ENCODE results near the gene HINT3. TPM values are rescaled to one million over a fixed set of nuclear protein-coding genes. Genes with fewer than 3 reads are reported as not detected.
A peak's percentile ranks its signal among the peaks of the same experiment; 100 is the strongest.

Gene HINT3
- polyA plus RNA-seq, 2 donors, result 2.8 to 10.1 TPM

DNA sequence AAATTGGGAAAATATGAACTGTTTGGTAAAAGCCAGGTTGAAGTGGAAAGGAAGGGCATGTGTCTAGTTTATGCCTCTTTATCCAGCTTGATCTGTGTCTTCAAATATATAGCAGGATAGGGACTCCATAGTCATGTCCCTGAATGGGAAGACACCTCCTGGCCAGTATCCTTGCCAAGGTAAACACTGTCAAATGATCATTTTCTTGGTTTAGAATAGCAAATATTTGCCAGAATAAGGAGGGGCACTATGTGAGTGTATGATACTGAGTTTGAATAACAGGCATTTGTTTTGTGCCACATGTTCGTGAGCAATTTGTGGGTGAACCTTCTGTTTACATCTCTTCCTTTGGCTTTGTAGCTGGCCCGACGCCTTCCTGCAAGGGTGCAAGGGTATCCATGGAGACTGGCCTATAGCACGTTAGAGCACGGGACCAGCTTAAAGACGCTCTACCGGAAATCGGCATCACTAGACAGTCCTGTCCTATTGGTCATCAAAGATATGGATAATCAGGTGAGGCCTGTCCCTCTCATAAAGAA lies 34.2 kb upstream of the HINT3 start:
- no peaks in the 10 kb centered on the region for H3K27me3 ChIP-seq (ENCODE audit: control insufficient read depth in 1 of 2, insufficient read depth in 2 of 2, low read length in 2 of 2)
- H3K4me3 ChIP-seq (ENCODE audit: low read depth in 1 of 2, low read length in 2 of 2), result peak overlapping the region in 1 of 2 donors; percentile 19
- WGBS, 2 donors, result 66 to 71% methylated on average over 8 of the region's 8 CpGs
- no peaks in the 10 kb centered on the region for H3K9me3 ChIP-seq (ENCODE audit: control insufficient read depth in 2 of 2, insufficient read depth in 1 of 2, low read depth in 1 of 2, low read length in 1 of 2)
- H3K36me3 ChIP-seq (ENCODE audit: control insufficient read depth in 2 of 2, insufficient read depth in 2 of 2, low read length in 1 of 2), result peaks cover 0 to 6% of the 10 kb centered on the region in 2 donors
- no peak overlapping the region for H3K27ac ChIP-seq (ENCODE audit: low read depth in 2 of 2, low read length in 1 of 2)
- peaks cover 3 to 7% of the 10 kb centered on the region in 2 donors for H3K4me1 ChIP-seq (ENCODE audit: control insufficient read depth in 2 of 2, insufficient read depth in 2 of 2, low read length in 1 of 2)

GRCh38 chr6:125923366-125923877 lies 33.1 kb upstream of the HINT3 start:
- no peak overlapping the region for H3K27ac ChIP-seq (ENCODE audit: low read depth in 2 of 2, low read length in 1 of 2)
- WGBS, 2 donors, result 44 to 49% methylated on average over 4 of the region's 4 CpGs
- H3K9me3 ChIP-seq (ENCODE audit: control insufficient read depth in 2 of 2, insufficient read depth in 1 of 2, low read depth in 1 of 2, low read length in 1 of 2), result no peaks in the 10 kb centered on the region
- H3K4me1 ChIP-seq (ENCODE audit: control insufficient read depth in 2 of 2, insufficient read depth in 2 of 2, low read length in 1 of 2), result peaks cover 3 to 7% of the 10 kb centered on the region in 2 donors
- H3K27me3 ChIP-seq (ENCODE audit: control insufficient read depth in 1 of 2, insufficient read depth in 2 of 2, low read length in 2 of 2), result no peaks in the 10 kb centered on the region
- H3K36me3 ChIP-seq (ENCODE audit: control insufficient read depth in 2 of 2, insufficient read depth in 2 of 2, low read length in 1 of 2), result peaks cover 4 to 10% of the 10 kb centered on the region in 2 donors
- no peak overlapping the region for H3K4me3 ChIP-seq (ENCODE audit: low read depth in 1 of 2, low read length in 2 of 2)

GRCh38 chr6:125924169-125924568 lies 32.4 kb upstream of the HINT3 start:
- H3K27ac ChIP-seq (ENCODE audit: low read depth in 2 of 2, low read length in 1 of 2), result no peak overlapping the region
- H3K27me3 ChIP-seq (ENCODE audit: control insufficient read depth in 1 of 2, insufficient read depth in 2 of 2, low read length in 2 of 2), result no peaks in the 10 kb centered on the region
- 33 to 49% methylated on average over 2 of the region's 2 CpGs for WGBS, 2 donors
- H3K4me1 ChIP-seq (ENCODE audit: control insufficient read depth in 2 of 2, insufficient read depth in 2 of 2, low read length in 1 of 2), result peaks cover 3 to 7% of the 10 kb centered on the region in 2 donors
- no peaks in the 10 kb centered on the region for H3K9me3 ChIP-seq (ENCODE audit: control insufficient read depth in 2 of 2, insufficient read depth in 1 of 2, low read depth in 1 of 2, low read length in 1 of 2)
- H3K4me3 ChIP-seq (ENCODE audit: low read depth in 1 of 2, low read length in 2 of 2), result no peak overlapping the region
- peaks cover 4 to 10% of the 10 kb centered on the region in 2 donors for H3K36me3 ChIP-seq (ENCODE audit: control insufficient read depth in 2 of 2, insufficient read depth in 2 of 2, low read length in 1 of 2)

DNA sequence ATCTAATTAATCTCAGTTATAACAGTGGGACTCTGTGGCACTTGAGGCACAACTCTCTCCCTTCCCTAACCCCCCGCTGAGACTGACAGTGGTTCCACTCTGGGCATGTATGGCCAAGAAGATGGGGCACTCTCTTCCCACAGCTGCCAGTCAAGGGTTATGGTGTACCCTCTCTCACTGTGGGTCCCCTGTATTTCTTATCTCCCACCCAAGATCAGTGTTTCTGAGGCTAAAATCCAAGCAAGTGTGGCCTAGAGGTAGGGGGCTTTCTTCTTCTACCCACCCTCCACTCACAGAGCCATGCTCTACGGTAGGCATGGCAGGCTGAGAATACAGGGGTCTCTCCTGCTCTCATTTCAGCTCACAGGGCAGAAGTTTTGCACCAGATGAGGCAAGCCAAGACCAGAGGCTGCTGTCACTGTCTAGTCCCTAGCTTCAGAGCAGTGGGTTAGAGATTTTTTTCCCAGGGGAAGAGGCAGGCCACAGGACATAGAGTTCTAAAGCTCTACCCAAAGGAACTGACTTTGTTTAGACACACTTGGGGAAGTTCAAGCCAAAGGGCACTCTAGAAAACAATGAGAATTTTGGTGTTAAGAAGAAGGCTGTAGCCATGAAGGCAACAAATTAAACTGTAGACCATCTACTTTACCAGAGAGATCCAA lies 31.7 kb upstream of the HINT3 start:
- Histone ChIP-seq H3K27me3 (ENCODE audit: control insufficient read depth in 1 of 2, insufficient read depth in 2 of 2, low read length in 2 of 2) (no peaks in the 10 kb centered on the region), H3K27ac (ENCODE audit: low read depth in 2 of 2, low read length in 1 of 2) (peak overlapping the region in 1 of 2 donors; percentile 20), H3K9me3 (ENCODE audit: control insufficient read depth in 2 of 2, insufficient read depth in 1 of 2, low read depth in 1 of 2, low read length in 1 of 2) (no peaks in the 10 kb centered on the region), H3K4me1 (ENCODE audit: control insufficient read depth in 2 of 2, insufficient read depth in 2 of 2, low read length in 1 of 2) (peaks cover 3 to 7% of the 10 kb centered on the region in 2 donors), H3K4me3 (ENCODE audit: low read depth in 1 of 2, low read length in 2 of 2) (no peak overlapping the region), H3K36me3 (ENCODE audit: control insufficient read depth in 2 of 2, insufficient read depth in 2 of 2, low read length in 1 of 2) (peaks cover 4 to 10% of the 10 kb centered on the region in 2 donors)
- 81 to 92% methylated on average over 2 of the region's 2 CpGs for WGBS, 2 donors

GRCh38 chr6:125926711-125927110 lies 29.9 kb upstream of the HINT3 start:
- H3K27ac ChIP-seq (ENCODE audit: low read depth in 2 of 2, low read length in 1 of 2), result no peak overlapping the region
- H3K4me1 ChIP-seq (ENCODE audit: control insufficient read depth in 2 of 2, insufficient read depth in 2 of 2, low read length in 1 of 2), result peaks cover 3 to 7% of the 10 kb centered on the region in 2 donors
- no peaks in the 10 kb centered on the region for H3K27me3 ChIP-seq (ENCODE audit: control insufficient read depth in 1 of 2, insufficient read depth in 2 of 2, low read length in 2 of 2)
- WGBS, 2 donors, result 92 to 95% methylated on average over 3 of the region's 3 CpGs
- H3K9me3 ChIP-seq (ENCODE audit: control insufficient read depth in 2 of 2, insufficient read depth in 1 of 2, low read depth in 1 of 2, low read length in 1 of 2), result no peaks in the 10 kb centered on the region
- H3K4me3 ChIP-seq (ENCODE audit: low read depth in 1 of 2, low read length in 2 of 2), result no peak overlapping the region
- H3K36me3 ChIP-seq (ENCODE audit: control insufficient read depth in 2 of 2, insufficient read depth in 2 of 2, low read length in 1 of 2), result peaks cover 4 to 10% of the 10 kb centered on the region in 2 donors

GRCh38 chr6:125927761-125928160 lies 28.8 kb upstream of the HINT3 start:
- 76 to 81% methylated on average over 7 of the region's 7 CpGs for WGBS, 2 donors
- peaks cover 4 to 7% of the 10 kb centered on the region in 2 donors for H3K36me3 ChIP-seq (ENCODE audit: control insufficient read depth in 2 of 2, insufficient read depth in 2 of 2, low read length in 1 of 2)

DNA sequence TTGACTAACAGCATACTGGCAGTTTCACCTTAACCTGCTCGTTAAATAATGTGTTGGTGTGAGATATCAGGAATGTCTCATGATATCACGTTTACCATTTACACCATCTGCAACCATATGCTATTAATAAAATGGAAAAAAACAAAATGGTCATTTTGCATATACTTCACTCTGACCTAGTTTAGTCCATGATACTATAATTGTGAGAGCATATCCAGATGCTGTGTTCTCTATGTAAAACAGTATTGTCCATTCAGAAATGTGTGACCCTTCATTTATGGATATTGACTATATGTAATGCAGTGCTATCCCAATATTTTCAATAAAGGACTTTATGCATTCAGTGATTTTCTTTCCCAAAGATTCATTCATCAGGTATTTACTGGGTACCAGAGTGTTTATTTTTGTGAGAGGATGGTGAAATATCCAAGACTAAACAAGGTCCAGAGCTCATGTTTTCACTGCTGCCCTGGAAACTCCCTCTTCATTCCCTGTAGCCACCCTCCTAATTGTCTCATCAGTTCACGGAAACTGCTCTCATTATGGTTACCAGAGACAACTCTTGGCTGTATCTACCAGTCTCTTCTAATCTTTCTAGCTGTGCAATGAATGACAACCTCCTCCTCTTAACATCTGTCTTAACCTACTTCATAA lies 25.7 kb upstream of the HINT3 start:
- no peaks in the 10 kb centered on the region for H3K4me1 ChIP-seq (ENCODE audit: control insufficient read depth in 2 of 2, insufficient read depth in 2 of 2, low read length in 1 of 2)
- H3K4me3 ChIP-seq (ENCODE audit: low read depth in 1 of 2, low read length in 2 of 2), result no peak overlapping the region
- 84 to 86% methylated on average over 3 of the region's 3 CpGs for WGBS, 2 donors
- no peaks in the 10 kb centered on the region for H3K9me3 ChIP-seq (ENCODE audit: control insufficient read depth in 2 of 2, insufficient read depth in 1 of 2, low read depth in 1 of 2, low read length in 1 of 2)
- H3K27ac ChIP-seq (ENCODE audit: low read depth in 2 of 2, low read length in 1 of 2), result no peak overlapping the region
- peaks cover 4% of the 10 kb centered on the region in 2 donors for H3K36me3 ChIP-seq (ENCODE audit: control insufficient read depth in 2 of 2, insufficient read depth in 2 of 2, low read length in 1 of 2)
- H3K27me3 ChIP-seq (ENCODE audit: control insufficient read depth in 1 of 2, insufficient read depth in 2 of 2, low read length in 2 of 2), result no peaks in the 10 kb centered on the region

More at GRCh38 chr6:125927761-125928160, 28.8 kb upstream of the HINT3 start:
- Histone ChIP-seq H3K4me1 (ENCODE audit: control insufficient read depth in 2 of 2, insufficient read depth in 2 of 2, low read length in 1 of 2) (peaks cover 3 to 5% of the 10 kb centered on the region in 2 donors), H3K27ac (ENCODE audit: low read depth in 2 of 2, low read length in 1 of 2) (no peak overlapping the region), H3K9me3 (ENCODE audit: control insufficient read depth in 2 of 2, insufficient read depth in 1 of 2, low read depth in 1 of 2, low read length in 1 of 2) (no peaks in the 10 kb centered on the region), H3K27me3 (ENCODE audit: control insufficient read depth in 1 of 2, insufficient read depth in 2 of 2, low read length in 2 of 2) (no peaks in the 10 kb centered on the region), H3K4me3 (ENCODE audit: low read depth in 1 of 2, low read length in 2 of 2) (no peak overlapping the region)

DNA sequence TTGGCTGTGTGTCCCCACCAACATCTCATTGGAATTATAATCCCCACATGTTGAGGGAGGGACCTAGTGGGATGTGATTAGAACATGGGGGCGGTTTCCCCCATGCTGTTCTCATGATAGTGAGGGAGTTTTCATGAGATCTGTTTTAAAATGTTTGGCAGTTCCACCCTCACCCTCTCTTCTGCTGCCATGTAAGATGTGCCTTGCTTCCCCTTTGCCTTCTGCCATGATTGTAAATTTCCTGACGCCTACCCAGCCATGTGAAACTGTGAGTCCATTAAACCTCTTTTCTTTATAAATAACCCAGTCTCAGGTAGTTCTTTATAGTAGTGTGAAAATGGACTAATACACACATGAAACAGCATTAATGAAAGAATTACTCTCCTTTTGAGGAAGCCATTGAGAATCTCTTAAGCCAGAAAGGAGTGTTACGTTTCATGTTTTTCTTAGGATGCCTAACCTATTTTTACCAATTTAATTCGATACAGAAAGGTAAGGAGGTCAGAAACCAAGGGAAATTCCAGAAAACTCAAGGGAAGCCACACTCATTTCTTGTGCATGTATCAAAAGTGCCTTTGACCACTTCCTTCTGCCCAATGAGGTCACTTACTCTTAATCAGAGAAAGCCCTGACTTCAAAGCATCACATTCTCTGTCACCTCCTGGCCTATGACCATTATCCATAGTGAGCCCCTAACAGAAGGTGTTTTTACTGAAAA lies 24.7 kb upstream of the HINT3 start:
- Histone ChIP-seq H3K4me3 (ENCODE audit: low read depth in 1 of 2, low read length in 2 of 2) (no peak overlapping the region), H3K4me1 (ENCODE audit: control insufficient read depth in 2 of 2, insufficient read depth in 2 of 2, low read length in 1 of 2) (no peaks in the 10 kb centered on the region), H3K27ac (ENCODE audit: low read depth in 2 of 2, low read length in 1 of 2) (no peak overlapping the region), H3K9me3 (ENCODE audit: control insufficient read depth in 2 of 2, insufficient read depth in 1 of 2, low read depth in 1 of 2, low read length in 1 of 2) (no peaks in the 10 kb centered on the region), H3K36me3 (ENCODE audit: control insufficient read depth in 2 of 2, insufficient read depth in 2 of 2, low read length in 1 of 2) (peaks cover 4% of the 10 kb centered on the region in 2 donors), H3K27me3 (ENCODE audit: control insufficient read depth in 1 of 2, insufficient read depth in 2 of 2, low read length in 2 of 2) (no peaks in the 10 kb centered on the region)
- 85 to 87% methylated on average over 4 of the region's 4 CpGs for WGBS, 2 donors

DNA sequence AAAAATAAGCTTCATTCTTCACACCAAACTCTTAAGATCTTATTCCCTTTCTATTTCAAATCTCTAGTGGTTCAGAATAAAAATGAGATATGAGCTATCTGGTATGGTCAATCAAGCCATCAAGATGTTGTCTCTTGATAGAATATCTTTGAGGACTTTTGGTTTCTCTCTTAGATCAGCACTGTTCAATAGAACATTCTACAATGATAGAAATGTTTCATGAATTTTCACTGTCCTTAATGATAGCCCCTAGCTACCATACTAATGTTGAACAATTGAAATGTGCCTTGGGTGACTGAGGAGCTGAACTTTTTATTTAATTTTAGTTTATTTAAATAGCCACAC lies 24.1 kb upstream of the HINT3 start:
- no peaks in the 10 kb centered on the region for H3K4me1 ChIP-seq (ENCODE audit: control insufficient read depth in 2 of 2, insufficient read depth in 2 of 2, low read length in 1 of 2)

More for the DNA sequence above, 24.1 kb upstream of the HINT3 start:
- Histone ChIP-seq H3K36me3 (ENCODE audit: control insufficient read depth in 2 of 2, insufficient read depth in 2 of 2, low read length in 1 of 2) (peaks cover 4% of the 10 kb centered on the region in 2 donors), H3K27me3 (ENCODE audit: control insufficient read depth in 1 of 2, insufficient read depth in 2 of 2, low read length in 2 of 2) (no peaks in the 10 kb centered on the region), H3K27ac (ENCODE audit: low read depth in 2 of 2, low read length in 1 of 2) (no peak overlapping the region), H3K9me3 (ENCODE audit: control insufficient read depth in 2 of 2, insufficient read depth in 1 of 2, low read depth in 1 of 2, low read length in 1 of 2) (no peaks in the 10 kb centered on the region), H3K4me3 (ENCODE audit: low read depth in 1 of 2, low read length in 2 of 2) (no peak overlapping the region)
